Measurements from ENCODE around the gene LENG9.
A peak's percentile ranks its signal among the peaks of the same experiment; 100 is the strongest.

LENG9 gene

DNA sequence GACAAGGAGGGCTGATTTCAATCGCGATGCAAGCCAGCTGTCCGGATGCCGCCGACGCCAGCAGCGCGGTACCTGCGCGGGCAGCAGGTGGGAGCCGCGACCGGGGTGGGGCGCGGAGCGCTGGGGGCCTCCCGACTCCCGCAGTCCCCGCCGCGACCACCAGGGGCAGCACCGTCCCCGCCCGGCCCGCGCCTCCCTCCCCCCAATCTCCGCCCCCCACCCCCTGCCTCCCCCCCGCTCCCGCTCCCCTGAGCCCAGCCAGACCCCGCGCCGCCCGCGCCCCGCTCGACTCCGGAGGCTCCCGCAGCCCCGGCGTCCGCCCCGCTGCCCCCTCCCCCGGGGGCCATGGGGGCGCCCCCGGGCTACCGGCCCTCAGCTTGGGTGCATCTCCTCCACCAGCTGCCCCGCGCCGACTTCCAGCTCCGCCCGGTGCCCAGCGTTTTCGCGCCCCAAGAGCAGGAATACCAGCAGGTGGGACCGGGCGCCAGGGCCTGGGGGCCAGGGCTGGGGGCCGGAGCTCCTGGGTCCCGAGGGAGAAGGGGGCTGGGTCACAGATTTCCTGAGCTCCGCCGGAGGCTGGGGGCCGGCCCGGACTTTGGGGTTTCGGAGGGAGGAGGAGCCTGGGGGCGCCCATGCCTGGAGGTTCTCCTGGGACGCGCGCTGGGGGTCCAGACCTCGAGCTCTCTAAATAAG, 48.2 kb downstream of the LENG9 start, which contains the start of gene TTYH1:
TSS of gene TTYH1 (plus strand) at position 257 of the 693 bp plus-strand sequence. CDS start at position 346, 89 bp downstream.
- H3K4me3 ChIP-seq (ENCODE audit: low read length), result peak within 1 kb of the TSS; percentile 13; the same call in 1 of the 2 replicates
- DNase-seq (ENCODE audit: low read depth, low spot score), result no peak

DNA sequence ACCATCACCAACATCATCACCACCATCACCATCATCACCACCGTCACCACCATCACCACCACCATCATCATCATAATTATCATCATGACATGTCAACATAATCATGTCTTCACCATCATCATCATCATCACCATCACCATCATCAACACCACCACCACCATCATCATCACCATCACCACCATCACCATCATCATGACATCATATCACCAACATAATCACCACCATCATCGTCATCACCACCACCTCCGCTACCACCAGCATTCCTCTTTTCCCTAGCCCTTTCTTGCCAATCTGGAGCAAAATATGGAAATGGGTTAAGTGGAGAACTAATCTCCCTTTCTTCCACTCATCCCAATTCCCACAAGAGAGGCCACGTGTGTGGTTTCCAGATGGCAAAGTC, 49.4 kb downstream of the LENG9 start:
- DNase-seq (ENCODE audit: low read depth, low spot score), result no peak
- H3K4me3 ChIP-seq (ENCODE audit: low read length), result no peak overlapping the region

DNA sequence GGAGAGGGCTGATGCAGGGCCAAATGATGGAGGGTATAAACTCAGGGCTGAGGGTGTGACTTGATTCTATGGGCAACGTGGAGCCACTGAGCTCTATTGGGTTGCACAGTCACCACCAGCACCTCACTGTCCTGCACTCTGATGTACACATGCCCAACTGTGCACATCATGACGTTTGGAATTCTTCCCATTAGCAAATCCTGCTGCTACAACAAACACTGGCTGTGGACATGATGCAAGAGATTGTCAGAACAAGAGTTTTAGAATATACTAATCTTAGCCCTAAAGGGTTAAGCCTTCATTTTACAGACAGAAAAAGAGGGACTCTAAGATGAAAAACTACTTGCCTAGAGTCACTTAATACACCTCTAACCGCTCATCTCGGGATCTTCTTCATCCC, 50.7 kb downstream of the LENG9 start:
- DNase-seq (ENCODE audit: low read depth, low spot score), result no peak
- no peak overlapping the region for H3K4me3 ChIP-seq (ENCODE audit: low read length)
